Omental fat pad (tissue), 4 donors: ENCODE data around the gene ZNF334. TPM values are rescaled to one million over a fixed set of nuclear protein-coding genes. Genes with fewer than 3 reads are reported as not detected.

Source experiments
- ATAC-seq: fragments of 150-250 bp; one replicate; pipeline ENCODE4 v1.9.1; 2016; ENCODE audit warnings: mild to moderate bottlenecking, moderate library complexity; ENCODE audit not compliant: low FRiP score
- DNase-seq: peaks from one replicate; pipeline ENCODE4 v3.0.0-alpha.2; 2019; ENCODE audit warnings: low spot score
- CTCF ChIP-seq, 3 donors: fragments of 450-650 bp; IDR thresholded peaks; one replicate each; pipeline ENCODE4 v1.5.1; 2016 to 2017; ENCODE audit warnings: antibody characterized with exemption in 3 of 3, mild to moderate bottlenecking in 3 of 3, moderate library complexity in 2 of 3
- total RNA-seq, 4 donors: library from RNA; depleted of rRNA; stranded (reverse); fragments of >200 nt; gene quantifications; one replicate each; pipeline ENCODE4 v1.1.0, GENCODE V29; 2016

ZNF334 gene
- total RNA-seq, 4 donors from 2014 or later: 1.2 to 7.3 (median 2.4) TPM

GRCh38 chr20:46455729-46456128 lies 57.6 kb downstream of the ZNF334 start:
- ATAC-seq (no peak), DNase-seq (no peak)
- TF ChIP-seq CTCF (IDR thresholded peaks at IDR 0.05): no peak

Other genes with a start within 250 kb of the ZNF334 start
- under 1 TPM; 0.24 to 0.46 (median 0.31) TPM for gene CDH22, start 205.1 kb downstream of the ZNF334 start, total RNA-seq
- 10 to 100 TPM; 30.7 to 57.6 (median 47.4) TPM for gene ELMO2, start 106.9 kb downstream of the ZNF334 start, total RNA-seq
- gene OCSTAMP, start 37.1 kb upstream of the ZNF334 start, total RNA-seq: under 1 TPM in 1 of 4 donors, not detected in 3; 0.24 TPM
- gene SLC13A3, start 137.9 kb upstream of the ZNF334 start, total RNA-seq: 1 to 10 TPM; 1.2 to 3.5 (median 1.9) TPM
- gene TP53RK, start 175.9 kb upstream of the ZNF334 start, total RNA-seq: 10 to 100 TPM; 14.2 to 26.2 (median 15.7) TPM
- gene SLC2A10, start 196.1 kb upstream of the ZNF334 start, total RNA-seq: 10 to 100 TPM in 3 of 4 donors, 1 to 10 TPM in 1; 5.8 to 28.5 (median 18.7) TPM